NB4 (cell line): ENCODE results near the gene MAGEB4.

ENCODE experiments used
- CTCF ChIP-seq: IDR thresholded peaks from one replicate; pipeline ENCODE4 v1.5.1; 2012; ENCODE audit warnings: low read depth, low read length
- MYC ChIP-seq: IDR thresholded peaks from 2 replicates; pipeline ENCODE4 v1.6.1; 2011; ENCODE audit warnings: low read depth, low read length
- POLR2A ChIP-seq: IDR thresholded peaks from 2 replicates; pipeline ENCODE4 v1.6.1; 2011; ENCODE audit warnings: mild to moderate bottlenecking; ENCODE audit not compliant: insufficient read length; ENCODE audit errors: extremely low read depth
- TF ChIP-seq, protein P1 (sequence below): IDR thresholded peaks from 2 replicates; pipeline ENCODE4 v1.6.1; 2011; ENCODE audit warnings: low read depth, low read length

- TF ChIP-seq CTCF (no peak), POLR2A (no peak), MYC (no peak)
- TF ChIP-seq, protein P1, sequence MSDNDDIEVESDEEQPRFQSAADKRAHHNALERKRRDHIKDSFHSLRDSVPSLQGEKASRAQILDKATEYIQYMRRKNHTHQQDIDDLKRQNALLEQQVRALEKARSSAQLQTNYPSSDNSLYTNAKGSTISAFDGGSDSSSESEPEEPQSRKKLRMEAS = no peak
Observed at GRCh38 chrX:30224536-30224935, 17.3 kb upstream of the MAGEB4 start.
